Endothelial cell of umbilical vein (primary cell): ENCODE data around the gene HTR2B. TPM values are rescaled to one million over a fixed set of nuclear protein-coding genes. Genes with fewer than 3 reads are reported as not detected.

ENCODE experiments used
- BruUV-seq: library from RNA; stranded (reverse); fragments of 400-500 nt; replicated peaks from 2 replicates; lab custom pipeline; 2021; lab: Mats Ljungman, UMichigan
- CTCF ChIA-PET: fragments of 300-600, 350-600 bp; sonication (Branson Sonifier 250); formaldehyde crosslinking; loops from one replicate; lab custom pipeline; 2021; ENCODE audit warnings: antibody characterized with exemption, inconsistent platforms; lab: Charles Lee
- POLR2A ChIA-PET: fragments of 300-600, 350-600 bp; sonication (Branson Sonifier 250); formaldehyde crosslinking; loops from one replicate; lab custom pipeline; 2021; ENCODE audit warnings: antibody characterized with exemption, inconsistent platforms; lab: Charles Lee
- DNase-seq: peaks from one replicate; pipeline ENCODE4 v3.0.0-alpha.2; 2011; ENCODE audit warnings: low read depth, low spot score
- FAIRE-seq: peaks from 2 replicates; lab custom pipeline; 2011; peaks lifted over from hg19 to GRCh38; lab: Jason Lieb, UNC
- H2AFZ ChIP-seq: 2 replicates; pipeline ENCODE4 v1.6.0; 2012; ENCODE audit warnings: low read depth, low read length, control low read depth, inconsistent platforms
- H3K27ac ChIP-seq: 2 replicates; pipeline ENCODE4 v1.5.1; 2011; ENCODE audit warnings: low read depth, mild to moderate bottlenecking, control low read depth, low read length, moderate library complexity; ENCODE audit not compliant: insufficient read depth
- H3K27me3 ChIP-seq, 2 experiments: 2 replicates each; pipeline versions ENCODE4 v1.6.0 to v1.6.1; 2011; ENCODE audit warnings: low read length in 2 of 2, mixed read lengths in 1 of 2; ENCODE audit not compliant: control insufficient read depth in 2 of 2, insufficient read depth in 2 of 2
- H3K36me3 ChIP-seq, 2 experiments: 2 replicates in 1 of 2; 3 replicates in 1 of 2; pipeline ENCODE4 v1.5.1; 2011; ENCODE audit warnings: low read length in 2 of 2, mild to moderate bottlenecking in 1 of 2, moderate library complexity in 1 of 2; ENCODE audit not compliant: control insufficient read depth in 2 of 2, insufficient read depth in 2 of 2; ENCODE audit errors: extremely low read depth in 1 of 2
- H3K4me1 ChIP-seq: 3 replicates; pipeline ENCODE4 v1.5.1; 2011; ENCODE audit warnings: mild to moderate bottlenecking, low read length; ENCODE audit not compliant: control insufficient read depth, insufficient read depth; ENCODE audit errors: extremely low read depth
- H3K4me2 ChIP-seq: 2 replicates; pipeline ENCODE4 v1.6.1; 2011; ENCODE audit warnings: low read length, control low read depth, mixed read lengths; ENCODE audit not compliant: insufficient read depth
- H3K4me3 ChIP-seq, 3 experiments: fragments of 200-600 bp in 1 of 3; sonication (generic), shearing (Covaris generic) in 1 of 3; replicated peaks in 1 of 3; 2 replicates each; pipeline ENCODE4 v1.5.1; 2011 to 2016; ENCODE audit warnings: control low read depth in 3 of 3, low read length in 3 of 3, mild to moderate bottlenecking in 2 of 3, inconsistent platforms in 1 of 3, low read depth in 1 of 3, moderate library complexity in 1 of 3; ENCODE audit not compliant: insufficient read depth in 1 of 3
- H3K79me2 ChIP-seq: 2 replicates; pipeline ENCODE4 v1.6.0; 2012; ENCODE audit warnings: low read length, inconsistent platforms; ENCODE audit not compliant: control insufficient read depth, insufficient read depth
- H3K9ac ChIP-seq: replicated peaks from 2 replicates; pipeline ENCODE3; 2011; ENCODE audit warnings: low read length, control low read depth; ENCODE audit not compliant: insufficient read depth; ENCODE audit errors: extremely low read depth
- H3K9me1 ChIP-seq: replicated peaks from 3 replicates; pipeline ENCODE4 v1.6.0; 2011; ENCODE audit warnings: mild to moderate bottlenecking, low read length; ENCODE audit not compliant: control insufficient read depth, insufficient read depth; ENCODE audit errors: extremely low read depth
- H3K9me3 ChIP-seq: replicated peaks from 2 replicates; pipeline ENCODE4 v1.5.1; 2012; ENCODE audit warnings: low read length, inconsistent platforms; ENCODE audit not compliant: control insufficient read depth, insufficient read depth
- H4K20me1 ChIP-seq: replicated peaks from 2 replicates; pipeline ENCODE3; 2011; ENCODE audit warnings: mild to moderate bottlenecking, low read length; ENCODE audit not compliant: control insufficient read depth, insufficient read depth; ENCODE audit errors: extremely low read depth
- CTCF ChIP-seq, 2 donors: IDR thresholded peaks; 1 replicate in 1 of 2; 2 replicates in 1 of 2; pipeline ENCODE4 v1.5.1; 2011; ENCODE audit warnings: low read length in 2 of 2, mild to moderate bottlenecking in 2 of 2, moderate library complexity in 2 of 2, control low read depth in 1 of 2, inconsistent platforms in 1 of 2, low read depth in 1 of 2; ENCODE audit not compliant: insufficient read depth in 1 of 2; ENCODE audit errors: extremely low read depth in 1 of 2
- FOS ChIP-seq: IDR thresholded peaks from 2 replicates; pipeline ENCODE4 v1.6.1; 2011; ENCODE audit warnings: mild to moderate bottlenecking, low read length, moderate library complexity, borderline replicate concordance; ENCODE audit not compliant: insufficient read depth
- JUN ChIP-seq: IDR thresholded peaks from 2 replicates; pipeline ENCODE4 v1.6.1; 2011; ENCODE audit warnings: borderline replicate concordance, low read depth; ENCODE audit not compliant: insufficient read length, insufficient read depth
- POLR2AphosphoS5 ChIP-seq: IDR thresholded peaks from 2 replicates; pipeline ENCODE4 v1.6.1; 2012; ENCODE audit warnings: low read depth, mild to moderate bottlenecking, control low read depth, low read length, moderate library complexity; ENCODE audit not compliant: insufficient read depth
- dilution Hi-C: fragments of 300-500 bp; cut with MboI; formaldehyde crosslinking; loops from one replicate; pipeline ENCODE4 v1.15.0; 2019; ENCODE audit warnings: low sequenced_read_pairs; ENCODE audit not compliant: extremely low pct_ligation_motif_present
- intact Hi-C: fragments of 100-400 bp; cut with micrococcal nuclease; formaldehyde crosslinking; loops from one replicate; pipeline ENCODE4 v1.10.0; 2022
- polyA plus RNA-seq, 4 experiments: library from polyadenylated mRNA; depleted of rRNA in 3 of 4; stranded (reverse) in 3 of 4; unstranded in 1 of 4; fragments of >200 nt; gene quantifications; 2 replicates each; pipeline versions ENCODE4 v1.2.1 to v1.2.3, GENCODE V29; 2011 to 2012; ENCODE audit warnings: missing spikeins in 1 of 4
- total RNA-seq: library from RNA; stranded (reverse); gene quantifications from 2 replicates; pipeline ENCODE4 v1.2.3, GENCODE V29; 2021

HTR2B gene
- total and polyA plus RNA-seq, 2 donors (not counting 3 experiments of a cell fraction or from before 2014, with no cell fraction given) = 0.88 to 0.93 TPM

GRCh38 chr2:231104115-231104713 lies 20.6 kb downstream of the HTR2B start:
- Histone ChIP-seq H4K20me1 (no peaks in the 10 kb centered on the region), H2AFZ (no peak overlapping the region), H3K9ac (no peak overlapping the region), H3K79me2 (peaks cover 16% of the 10 kb centered on the region), H3K27me3 (no peaks in the 10 kb centered on the region), H3K9me3 (no peaks in the 10 kb centered on the region), H3K36me3 (peaks cover 5 to 10% of the 10 kb centered on the region in 2 experiments), H3K27ac (no peak overlapping the region), H3K9me1 (no peaks in the 10 kb centered on the region), H3K4me2 (no peak overlapping the region), H3K4me1 (peaks cover 10% of the 10 kb centered on the region), H3K4me3 (no peak overlapping the region)
- BruUV-seq = no TSS peak
- dilution Hi-C loops (no loop called here), intact Hi-C loops (loop anchor here (1.0 to 5.0 kb wide), 5 partner anchors 88 to 348 kb away; no protein-coding TSS in a partner anchor)
- ChIA-PET CTCF (interaction anchor here (0.6 to 8.1 kb wide), 56 partner anchors 8 to 351 kb away, joined by 3 to 226 read pairs (median 4); partner anchors contain the start of genes ARMC9 and PSMD1), POLR2A (interaction anchor here (1.2 kb wide), 1 partner anchor 360 kb away, joined by 3 read pairs; the partner anchor contains the start of gene NCL)
- peak; percentile 86 for DNase-seq
- FAIRE-seq = no peak
- TF ChIP-seq CTCF (IDR thresholded peaks at IDR 0.05; ENCODE audit: extremely low read depth in 1 of 2, insufficient read depth in 1 of 2, low read depth in 1 of 2, low read length in 2 of 2) (peak; percentile 61 to 70), JUN (no peak)

GRCh38 chr2:231102772-231103171 lies 22.1 kb downstream of the HTR2B start:
- no peak for FAIRE-seq
- DNase-seq = no peak
- Histone ChIP-seq H3K9me3 (no peaks in the 10 kb centered on the region), H3K4me3 (no peak overlapping the region), H3K4me2 (no peak overlapping the region), H3K4me1 (peaks cover 10% of the 10 kb centered on the region), H4K20me1 (no peaks in the 10 kb centered on the region), H3K27me3 (no peaks in the 10 kb centered on the region), H3K27ac (no peak overlapping the region), H2AFZ (no peak overlapping the region), H3K9me1 (no peaks in the 10 kb centered on the region), H3K36me3 (peaks cover 2 to 4% of the 10 kb centered on the region in 2 experiments), H3K79me2 (peaks cover 16% of the 10 kb centered on the region), H3K9ac (no peak overlapping the region)
- TF ChIP-seq POLR2AphosphoS5 = no peak
- peak; percentile 19 for TF ChIP-seq FOS
- intact Hi-C loops (loop anchor here (5.0 kb wide), 1 partner anchor 195 kb away; no protein-coding TSS in a partner anchor), dilution Hi-C loops (no loop called here)
- no TSS peak for BruUV-seq
- ChIA-PET CTCF (interaction anchor here (0.7 to 8.1 kb wide), 14 partner anchors 10 to 350 kb away, joined by 3 to 226 read pairs (median 10); partner anchors contain the start of gene ARMC9), POLR2A (interaction anchor here (1.2 kb wide), 1 partner anchor 361 kb away, joined by 3 read pairs; the partner anchor contains the start of gene NCL)
